ENCODE measurements around the gene RBP4. TPM values are rescaled to one million over a fixed set of nuclear protein-coding genes. Genes with fewer than 3 reads are reported as not detected.

Gene RBP4
- polyA plus RNA-seq, 1 of the 3 experiments (the other 2 are of a cell fraction): not detected

DNA sequence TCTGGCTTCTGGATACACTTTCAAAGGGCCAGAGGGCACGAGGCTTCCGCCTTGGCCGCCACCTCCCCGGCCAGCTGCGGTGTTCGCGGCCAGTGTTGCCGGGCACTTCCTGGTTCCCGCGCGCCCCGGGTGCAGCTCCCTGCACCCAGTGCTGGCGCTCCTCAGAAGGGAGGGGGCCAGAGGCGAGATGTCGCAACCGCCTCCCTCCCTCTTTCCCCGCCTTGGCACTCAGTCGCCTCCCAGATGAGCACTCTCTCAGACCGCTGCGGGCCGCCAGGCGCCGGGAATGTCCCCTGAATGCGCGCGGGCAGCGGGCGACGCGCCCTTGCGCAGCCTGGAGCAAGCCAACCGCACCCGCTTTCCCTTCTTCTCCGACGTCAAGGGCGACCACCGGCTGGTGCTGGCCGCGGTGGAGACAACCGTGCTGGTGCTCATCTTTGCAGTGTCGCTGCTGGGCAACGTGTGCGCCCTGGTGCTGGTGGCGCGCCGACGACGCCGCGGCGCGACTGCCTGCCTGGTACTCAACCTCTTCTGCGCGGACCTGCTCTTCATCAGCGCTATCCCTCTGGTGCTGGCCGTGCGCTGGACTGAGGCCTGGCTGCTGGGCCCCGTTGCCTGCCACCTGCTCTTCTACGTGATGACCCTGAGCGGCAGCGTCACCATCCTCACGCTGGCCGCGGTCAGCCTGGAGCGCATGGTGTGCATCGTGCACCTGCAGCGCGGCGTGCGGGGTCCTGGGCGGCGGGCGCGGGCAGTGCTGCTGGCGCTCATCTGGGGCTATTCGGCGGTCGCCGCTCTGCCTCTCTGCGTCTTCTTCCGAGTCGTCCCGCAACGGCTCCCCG is 34.4 kb downstream of the RBP4 start, which contains the start of gene FFAR4 (continued):
- TF ChIP-seq, protein P1, sequence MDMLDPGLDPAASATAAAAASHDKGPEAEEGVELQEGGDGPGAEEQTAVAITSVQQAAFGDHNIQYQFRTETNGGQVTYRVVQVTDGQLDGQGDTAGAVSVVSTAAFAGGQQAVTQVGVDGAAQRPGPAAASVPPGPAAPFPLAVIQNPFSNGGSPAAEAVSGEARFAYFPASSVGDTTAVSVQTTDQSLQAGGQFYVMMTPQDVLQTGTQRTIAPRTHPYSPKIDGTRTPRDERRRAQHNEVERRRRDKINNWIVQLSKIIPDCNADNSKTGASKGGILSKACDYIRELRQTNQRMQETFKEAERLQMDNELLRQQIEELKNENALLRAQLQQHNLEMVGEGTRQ (IDR thresholded peaks at IDR 0.05; ENCODE audit: borderline replicate concordance, low read depth, low read length): no peak

GRCh38 chr10:93565446-93565845 is 35.6 kb downstream of the RBP4 start:
- CTCF ChIA-PET: interaction anchor here (0.7 to 1.8 kb wide), 2 partner anchors 11 to 24 kb away, joined by 3 to 12 read pairs; no protein-coding TSS in a partner anchor
- TF ChIP-seq RXRA (IDR thresholded peaks at IDR 0.05; ENCODE audit: borderline replicate concordance, low read depth): no peak
- TF ChIP-seq USF1 (IDR thresholded peaks at IDR 0.05; ENCODE audit: borderline replicate concordance, low read depth): no peak
- no peak for TF ChIP-seq POLR2AphosphoS5 (IDR thresholded peaks at IDR 0.05; ENCODE audit: low read depth, low read length)
- no peak for TF ChIP-seq FOXJ3 (CRISPR knock-in tag; IDR thresholded peaks at IDR 0.05)
- no peak for TF ChIP-seq MAX (IDR thresholded peaks at IDR 0.05; ENCODE audit: low read depth)
- no peak for TF ChIP-seq CHD2 (IDR thresholded peaks at IDR 0.05; ENCODE audit: low read length, partially characterized antibody)
- no peak for TF ChIP-seq FOXM1 (IDR thresholded peaks at IDR 0.05; ENCODE audit: low read depth)
- no peak for TF ChIP-seq NRF1 (IDR thresholded peaks at IDR 0.05; ENCODE audit: low read depth, low read length)
- POLR2A ChIA-PET: no interaction called here
- H2AFZ ChIP-seq (ENCODE audit: low read depth): no peak overlapping the region
- H3K4me3 ChIP-seq (ENCODE audit: low read depth in 2 of 2, low read length in 1 of 2): no peak overlapping the region
- H4K20me1 ChIP-seq (ENCODE audit: insufficient read depth): no peaks in the 10 kb centered on the region
- H3K27me3 ChIP-seq (ENCODE audit: insufficient read depth): peaks cover 43% of the 10 kb centered on the region; the same call in 1 of the 2 replicates
- 19% methylated on average over 3 of the region's 3 CpGs for WGBS (ENCODE audit: low lambda C conversion rate)
- no peaks in the 10 kb centered on the region for H3K9me2 ChIP-seq
- no peaks in the 10 kb centered on the region for H3K79me2 ChIP-seq (ENCODE audit: insufficient read depth)
- DNase-seq: no peak
- H3K9ac ChIP-seq: no peak overlapping the region
- no peaks in the 10 kb centered on the region for H3K9me3 ChIP-seq
- H3K27ac ChIP-seq (ENCODE audit: low read depth in 2 of 2, low read length in 1 of 2): no peak overlapping the region
- no peaks in the 10 kb centered on the region; a peak in 1 of 4 replicates for H3K4me1 ChIP-seq (ENCODE audit: control insufficient read depth in 1 of 2, insufficient read depth in 2 of 2, low read depth in 1 of 2, low read length in 1 of 2)
- H3K36me3 ChIP-seq (replicated peaks in 1 of 2; ENCODE audit: control insufficient read depth in 1 of 2, insufficient read depth in 2 of 2, low read length in 1 of 2): no peaks in the 10 kb centered on the region
- no peaks in the 10 kb centered on the region for H3F3A ChIP-seq (replicated peaks; ENCODE audit: insufficient read depth)
- no peak overlapping the region for H3K4me2 ChIP-seq

DNA sequence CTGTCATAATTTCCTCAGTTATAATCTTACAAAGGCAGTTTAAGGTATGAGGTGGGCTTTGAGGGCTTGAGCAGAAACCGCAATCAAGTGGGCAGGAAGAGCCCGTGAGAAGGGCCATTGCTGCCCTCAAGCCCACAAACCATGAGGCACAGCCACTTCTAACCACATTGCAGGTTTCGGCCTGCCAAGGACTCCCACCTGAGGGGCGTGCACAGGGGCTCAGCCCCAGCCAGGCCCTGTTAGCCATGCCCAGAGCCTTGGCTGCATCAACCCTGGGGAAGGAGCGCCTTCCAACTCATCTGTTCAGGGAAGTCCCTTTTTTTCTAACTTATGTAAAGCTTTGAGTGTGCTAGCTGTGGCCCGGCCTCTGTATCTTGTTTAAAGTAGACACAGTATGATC is 40.5 kb downstream of the RBP4 start:
- no peaks in the 10 kb centered on the region for H3F3A ChIP-seq (replicated peaks; ENCODE audit: insufficient read depth)
- ChIA-PET CTCF (interaction anchor here (1.1 to 1.8 kb wide), 2 partner anchors 255 to 298 kb away, joined by 5 read pairs; no protein-coding TSS in a partner anchor), POLR2A (no interaction called here)
- H3K4me3 ChIP-seq (ENCODE audit: low read depth in 2 of 2, low read length in 1 of 2): no peak overlapping the region
- H3K79me2 ChIP-seq (ENCODE audit: insufficient read depth): no peaks in the 10 kb centered on the region
- peaks cover 4% of the 10 kb centered on the region; the same call in 1 of the 2 replicates for H3K27me3 ChIP-seq (ENCODE audit: insufficient read depth)
- no peak overlapping the region for H2AFZ ChIP-seq (ENCODE audit: low read depth)
- no peak for DNase-seq
- H3K9me2 ChIP-seq: no peaks in the 10 kb centered on the region
- no peaks in the 10 kb centered on the region for H3K36me3 ChIP-seq (replicated peaks in 1 of 2; ENCODE audit: control insufficient read depth in 1 of 2, insufficient read depth in 2 of 2, low read length in 1 of 2)
- WGBS (ENCODE audit: low lambda C conversion rate): 69% methylated on average over 4 of the region's 6 CpGs
- H3K9ac ChIP-seq: no peak overlapping the region
- H3K4me1 ChIP-seq (ENCODE audit: control insufficient read depth in 1 of 2, insufficient read depth in 2 of 2, low read depth in 1 of 2, low read length in 1 of 2): no peaks in the 10 kb centered on the region
- H4K20me1 ChIP-seq (ENCODE audit: insufficient read depth): no peaks in the 10 kb centered on the region
- H3K27ac ChIP-seq (ENCODE audit: low read depth in 2 of 2, low read length in 1 of 2): no peak overlapping the region
- TF ChIP-seq POLR2AphosphoS5 (IDR thresholded peaks at IDR 0.05; ENCODE audit: low read depth, low read length): no peak
- TF ChIP-seq CTCF (IDR thresholded peaks at IDR 0.05): no peak
- no peak for TF ChIP-seq GATA2 (CRISPR knock-in tag; IDR thresholded peaks at IDR 0.05)
- TF ChIP-seq, protein P1 (IDR thresholded peaks at IDR 0.05; ENCODE audit: borderline replicate concordance, low read depth, low read length): no peak
- no peak for TF ChIP-seq RAD21 (IDR thresholded peaks at IDR 0.05; ENCODE audit: low read length)
- TF ChIP-seq TEAD4 (IDR thresholded peaks at IDR 0.05; ENCODE audit: borderline replicate concordance, insufficient read depth): no peak
- no peak for TF ChIP-seq MAX (IDR thresholded peaks at IDR 0.05; ENCODE audit: low read depth)
- no peak for TF ChIP-seq JUND (IDR thresholded peaks at IDR 0.05)
- TF ChIP-seq RCOR1 (IDR thresholded peaks at IDR 0.05; ENCODE audit: low read length): no peak
- no peak for TF ChIP-seq TAF1 (IDR thresholded peaks at IDR 0.05; ENCODE audit: borderline replicate concordance, low read depth, low read length)
- no peak for TF ChIP-seq FOXJ3 (CRISPR knock-in tag; IDR thresholded peaks at IDR 0.05)
- TF ChIP-seq NRF1 (IDR thresholded peaks at IDR 0.05; ENCODE audit: low read depth, low read length): no peak
- TF ChIP-seq YY1 (IDR thresholded peaks at IDR 0.05; ENCODE audit: low read depth): no peak
- TF ChIP-seq SIN3A (IDR thresholded peaks at IDR 0.05; ENCODE audit: borderline replicate concordance, low read depth, low read length): no peak
- no peaks in the 10 kb centered on the region for H3K9me3 ChIP-seq
- no peak overlapping the region for H3K4me2 ChIP-seq
